MM.1S (cell line): ENCODE results near the gene DIO3.

ENCODE experiments used
- DNase-seq: peaks from one replicate; pipeline ENCODE4 v3.0.0-alpha.2; 2015
- H2AFZ ChIP-seq: fragments of 300-600 bp; sonication (generic); 2 replicates; pipeline ENCODE4 v1.6.0; 2016; ENCODE audit warnings: antibody characterized with exemption, low read length
- H3F3A ChIP-seq: fragments of 300-600 bp; sonication (generic); 2 replicates; pipeline ENCODE4 v1.6.1; 2016; ENCODE audit warnings: mild to moderate bottlenecking, antibody characterized with exemption, low read length, moderate library complexity, mixed read lengths; ENCODE audit not compliant: insufficient read depth
- H3K27ac ChIP-seq: fragments of 300-600 bp; sonication (generic); 2 replicates; pipeline ENCODE4 v1.5.1; 2016; ENCODE audit warnings: mild to moderate bottlenecking, low read length
- H3K27me3 ChIP-seq: fragments of 300-600 bp; sonication (generic); replicated peaks from 2 replicates; pipeline ENCODE4 v1.6.0; 2016; ENCODE audit warnings: low read length; ENCODE audit not compliant: insufficient read depth
- H3K36me3 ChIP-seq: fragments of 300-600 bp; sonication (generic); replicated peaks from 2 replicates; pipeline ENCODE4 v1.6.1; 2016; ENCODE audit warnings: mild to moderate bottlenecking, low read length, mixed read lengths; ENCODE audit not compliant: insufficient read depth
- H3K4me1 ChIP-seq: fragments of 300-600 bp; sonication (generic); 2 replicates; pipeline ENCODE4 v1.6.1; 2016; ENCODE audit warnings: low read length, mixed read lengths
- H3K4me2 ChIP-seq: fragments of 300-600 bp; sonication (generic); 2 replicates; pipeline ENCODE4 v1.6.0; 2016; ENCODE audit warnings: low read depth, low read length
- H3K4me3 ChIP-seq: fragments of 300-600 bp; sonication (generic); 2 replicates; pipeline ENCODE4 v1.5.1; 2016; ENCODE audit warnings: low read length, mixed read lengths
- H3K79me2 ChIP-seq: fragments of 300-600 bp; sonication (generic); 2 replicates; pipeline ENCODE4 v1.6.1; 2016; ENCODE audit warnings: mixed run types, low read length, mixed read lengths
- H3K9ac ChIP-seq: fragments of 300-600 bp; sonication (generic); 2 replicates; pipeline ENCODE4 v1.6.1; 2016; ENCODE audit warnings: low read length, mixed read lengths
- H3K9me2 ChIP-seq: fragments of 300-600 bp; sonication (generic); replicated peaks from 2 replicates; pipeline ENCODE4 v1.6.1; 2016; ENCODE audit warnings: mild to moderate bottlenecking, low read length, mixed read lengths; ENCODE audit not compliant: insufficient read depth
- H3K9me3 ChIP-seq: fragments of 300-600 bp; sonication (generic); replicated peaks from 2 replicates; pipeline ENCODE4 v1.6.1; 2016; ENCODE audit warnings: mild to moderate bottlenecking, low read length, mixed read lengths; ENCODE audit not compliant: insufficient read depth
- H4K20me1 ChIP-seq: fragments of 300-600 bp; sonication (generic); 2 replicates; pipeline ENCODE4 v1.6.1; 2016; ENCODE audit warnings: mild to moderate bottlenecking, low read length, moderate library complexity, mixed read lengths; ENCODE audit not compliant: insufficient read depth
- EZH2 ChIP-seq: fragments of 300-600 bp; sonication (generic); optimal IDR thresholded peaks from 2 replicates; pipeline ENCODE3; 2017; ENCODE audit warnings: low read depth, mild to moderate bottlenecking, antibody characterized with exemption, low read length, mixed read lengths
- EZH2phosphoT487 ChIP-seq: fragments of 300-600 bp; sonication (generic); IDR thresholded peaks from 2 replicates; pipeline ENCODE4 v1.6.1; 2018; ENCODE audit warnings: antibody characterized with exemption, low read length
- TF ChIP-seq, protein P1 (sequence below): fragments of 300-600 bp; sonication (generic); IDR thresholded peaks from 2 replicates; pipeline ENCODE4 v1.5.1; 2016; ENCODE audit warnings: antibody characterized with exemption, low read length, mixed read lengths

The DIO3 gene

DNA sequence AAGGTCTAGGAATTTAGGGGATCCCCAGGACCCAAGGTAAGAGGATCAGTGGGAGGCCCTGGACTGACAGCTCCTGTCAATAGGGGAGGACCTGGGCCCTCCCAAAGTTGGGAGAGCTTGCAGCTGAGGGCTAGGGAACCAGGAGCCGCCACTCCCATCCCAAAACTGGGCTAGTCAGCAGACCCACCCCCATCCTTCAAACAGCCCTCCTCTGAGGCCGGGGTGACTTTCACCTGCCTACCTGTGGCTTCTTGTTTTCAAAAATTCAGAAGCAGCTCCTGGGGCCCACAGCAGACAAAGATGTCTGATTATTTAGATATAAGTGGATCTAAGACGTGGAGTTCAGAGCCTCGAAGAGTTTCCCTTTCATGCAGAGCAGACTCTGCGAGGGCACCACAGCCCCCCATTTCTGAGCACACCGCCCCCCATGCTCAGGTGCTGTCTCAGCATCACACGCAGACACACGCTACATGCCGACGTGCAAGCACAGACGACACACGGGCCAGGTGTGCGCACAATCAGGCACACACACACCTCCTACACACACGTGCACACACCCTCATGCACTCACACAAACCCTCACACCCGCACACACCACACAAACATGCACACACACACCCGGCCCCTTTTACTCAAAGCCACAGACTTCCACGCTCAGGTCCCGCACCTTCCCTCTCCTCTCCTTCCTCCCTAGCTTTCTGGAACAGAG, 21.9 kb downstream of the DIO3 start:
- Histone ChIP-seq H3K4me2 (no peak overlapping the region), H3K79me2 (no peaks in the 10 kb centered on the region), H4K20me1 (no peaks in the 10 kb centered on the region), H3K9ac (no peak overlapping the region), H3K9me2 (no peaks in the 10 kb centered on the region), H3K9me3 (no peaks in the 10 kb centered on the region), H3K4me1 (no peaks in the 10 kb centered on the region), H2AFZ (no peak overlapping the region), H3F3A (no peaks in the 10 kb centered on the region), H3K36me3 (no peaks in the 10 kb centered on the region), H3K4me3 (no peak overlapping the region), H3K27ac (no peak overlapping the region), H3K27me3 (peaks cover 8% of the 10 kb centered on the region)
- DNase-seq: no peak
- no peak for TF ChIP-seq EZH2phosphoT487
- TF ChIP-seq, protein P1, sequence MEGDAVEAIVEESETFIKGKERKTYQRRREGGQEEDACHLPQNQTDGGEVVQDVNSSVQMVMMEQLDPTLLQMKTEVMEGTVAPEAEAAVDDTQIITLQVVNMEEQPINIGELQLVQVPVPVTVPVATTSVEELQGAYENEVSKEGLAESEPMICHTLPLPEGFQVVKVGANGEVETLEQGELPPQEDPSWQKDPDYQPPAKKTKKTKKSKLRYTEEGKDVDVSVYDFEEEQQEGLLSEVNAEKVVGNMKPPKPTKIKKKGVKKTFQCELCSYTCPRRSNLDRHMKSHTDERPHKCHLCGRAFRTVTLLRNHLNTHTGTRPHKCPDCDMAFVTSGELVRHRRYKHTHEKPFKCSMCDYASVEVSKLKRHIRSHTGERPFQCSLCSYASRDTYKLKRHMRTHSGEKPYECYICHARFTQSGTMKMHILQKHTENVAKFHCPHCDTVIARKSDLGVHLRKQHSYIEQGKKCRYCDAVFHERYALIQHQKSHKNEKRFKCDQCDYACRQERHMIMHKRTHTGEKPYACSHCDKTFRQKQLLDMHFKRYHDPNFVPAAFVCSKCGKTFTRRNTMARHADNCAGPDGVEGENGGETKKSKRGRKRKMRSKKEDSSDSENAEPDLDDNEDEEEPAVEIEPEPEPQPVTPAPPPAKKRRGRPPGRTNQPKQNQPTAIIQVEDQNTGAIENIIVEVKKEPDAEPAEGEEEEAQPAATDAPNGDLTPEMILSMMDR: no peak
- TF ChIP-seq EZH2: no peak

DNA sequence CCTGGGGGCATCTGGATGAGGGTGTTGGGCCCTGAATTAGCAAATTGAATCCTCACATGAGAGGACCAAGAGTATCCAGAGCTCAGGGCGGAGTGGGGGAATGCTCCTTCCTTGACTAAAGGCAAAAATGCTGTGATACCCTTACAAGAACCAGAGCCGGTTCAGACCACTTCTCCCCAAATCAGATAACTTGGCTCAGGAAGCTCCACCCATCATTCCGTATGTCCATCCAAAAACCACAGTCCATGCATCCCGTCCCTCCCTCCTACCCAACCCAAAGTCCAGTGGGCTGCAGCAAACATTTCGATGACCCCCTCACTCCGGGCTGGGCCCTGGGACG, 22.4 kb downstream of the DIO3 start:
- no peak for TF ChIP-seq EZH2
- TF ChIP-seq, protein P1: no peak
- Histone ChIP-seq H3K27ac (no peak overlapping the region), H4K20me1 (no peaks in the 10 kb centered on the region), H3K9me2 (no peaks in the 10 kb centered on the region), H3K4me1 (no peaks in the 10 kb centered on the region), H3K79me2 (no peaks in the 10 kb centered on the region), H3K4me3 (no peak overlapping the region), H3F3A (no peaks in the 10 kb centered on the region), H2AFZ (no peak overlapping the region), H3K9ac (no peak overlapping the region), H3K4me2 (no peak overlapping the region), H3K9me3 (no peaks in the 10 kb centered on the region), H3K36me3 (no peaks in the 10 kb centered on the region), H3K27me3 (peaks cover 8% of the 10 kb centered on the region)
- no peak for DNase-seq

DNA sequence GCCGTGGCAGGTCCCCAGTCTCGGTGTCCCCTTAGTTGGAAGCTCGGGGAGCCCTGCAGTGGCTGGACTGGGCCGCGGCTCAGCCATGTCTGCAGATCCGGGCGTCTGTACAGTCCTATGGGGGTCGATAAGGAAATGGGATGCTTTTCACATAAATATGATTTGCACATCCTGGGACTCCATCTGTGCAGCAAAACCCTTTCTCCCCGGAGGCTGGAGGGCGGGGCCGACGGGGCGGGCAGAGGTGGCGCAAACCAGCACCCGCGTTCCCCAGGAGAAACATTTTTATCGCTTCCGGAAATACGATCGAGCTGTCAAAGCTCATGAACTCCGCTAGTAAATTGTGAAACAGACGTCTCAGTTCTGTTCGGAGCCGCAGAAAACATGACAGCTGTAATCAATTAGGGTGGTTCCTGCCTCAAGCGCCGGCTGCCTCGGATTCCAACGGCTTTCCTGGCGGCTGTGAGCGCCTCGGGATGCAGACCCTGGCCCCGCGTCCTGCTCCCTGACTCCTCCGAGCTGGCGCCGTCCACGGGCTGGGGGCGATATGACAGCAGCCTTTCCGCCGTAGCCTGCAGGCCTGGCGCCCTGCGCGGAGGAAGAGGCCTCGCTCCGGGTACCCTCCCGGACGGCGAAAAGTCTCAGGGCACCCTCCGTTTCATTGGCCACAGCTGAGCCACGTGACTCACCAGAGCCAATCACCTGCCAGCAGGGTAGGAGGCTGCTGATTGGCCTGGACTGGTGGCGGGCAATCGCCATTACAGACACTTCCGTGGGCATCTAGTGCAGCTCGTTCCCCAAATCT, 23.0 kb downstream of the DIO3 start:
- no peaks in the 10 kb centered on the region for H3K9me2 ChIP-seq
- H2AFZ ChIP-seq: no peak overlapping the region
- H3K27me3 ChIP-seq: peaks cover 8% of the 10 kb centered on the region
- no peaks in the 10 kb centered on the region for H3K4me1 ChIP-seq
- H4K20me1 ChIP-seq: no peaks in the 10 kb centered on the region
- no peak overlapping the region for H3K9ac ChIP-seq
- no peaks in the 10 kb centered on the region for H3K36me3 ChIP-seq
- H3K27ac ChIP-seq: no peak overlapping the region
- no peak overlapping the region for H3K4me3 ChIP-seq
- H3K79me2 ChIP-seq: no peaks in the 10 kb centered on the region
- no peak overlapping the region for H3K4me2 ChIP-seq
- DNase-seq: no peak
- H3F3A ChIP-seq: no peaks in the 10 kb centered on the region
- TF ChIP-seq, protein P1: no peak
- H3K9me3 ChIP-seq: no peaks in the 10 kb centered on the region
